CD4-positive, alpha-beta memory T cell (primary cell): ENCODE measurements around the gene ZNF516. TPM values are rescaled to one million over a fixed set of nuclear protein-coding genes. Genes with fewer than 3 reads are reported as not detected.

Experiments
- CTCF ChIA-PET: fragments of 350-600 bp; sonication (Branson Sonifier 250); formaldehyde crosslinking; loops from one replicate; lab custom pipeline; 2021; ENCODE audit warnings: inconsistent platforms; ENCODE audit not compliant: partially characterized antibody; lab: Charles Lee
- POLR2A ChIA-PET: fragments of 350-600 bp; sonication (Branson Sonifier 250); formaldehyde crosslinking; loops from one replicate; lab custom pipeline; 2021; ENCODE audit not compliant: partially characterized antibody; lab: Charles Lee
- DNase-seq, 5 donors: peaks; one replicate each; pipeline versions ENCODE4 v3.0.0 to v3.0.0-alpha.2; 2020 to 2022; ENCODE audit warnings: mixed read lengths in 1 of 5
- H3K27ac ChIP-seq: one replicate; pipeline ENCODE4 v1.7.0; 2013; ENCODE audit warnings: low read depth, low read length
- H3K27me3 ChIP-seq: 2 replicates; pipeline ENCODE4 v1.7.0; 2013; ENCODE audit warnings: mild to moderate bottlenecking, low read length, moderate library complexity; ENCODE audit not compliant: insufficient read depth
- H3K36me3 ChIP-seq: 2 replicates; pipeline ENCODE4 v1.7.0; 2013; ENCODE audit warnings: mild to moderate bottlenecking, low read length, moderate library complexity; ENCODE audit not compliant: insufficient read depth
- H3K4me1 ChIP-seq: 2 replicates; pipeline ENCODE4 v1.7.0; 2013; ENCODE audit warnings: mild to moderate bottlenecking, low read length, moderate library complexity; ENCODE audit not compliant: insufficient read depth
- H3K4me3 ChIP-seq, 2 donors: one replicate each; pipeline ENCODE4 v1.7.0; 2013; ENCODE audit warnings: low read length in 2 of 2, mild to moderate bottlenecking in 1 of 2
- H3K9me3 ChIP-seq, 2 donors: one replicate each; pipeline ENCODE4 v1.7.0; 2013; ENCODE audit warnings: low read length in 2 of 2, control low read depth in 1 of 2; ENCODE audit not compliant: control insufficient read depth in 1 of 2
- H3K27ac Mint-ChIP-seq, 7 donors: one replicate each; pipeline ENCODE4 v1.8.0; 2020 to 2021; ENCODE audit warnings: mixed read lengths in 7 of 7, mild to moderate bottlenecking in 6 of 7, inconsistent platforms in 3 of 7, moderate library complexity in 3 of 7
- H3K27me3 Mint-ChIP-seq, 2 donors: one replicate each; pipeline ENCODE4 v1.8.0; 2020 to 2021; ENCODE audit warnings: mixed read lengths in 2 of 2
- H3K36me3 Mint-ChIP-seq, 2 donors: one replicate each; pipeline ENCODE4 v1.8.0; 2020 to 2021; ENCODE audit warnings: mixed read lengths in 2 of 2, inconsistent platforms in 1 of 2, mild to moderate bottlenecking in 1 of 2
- H3K4me1 Mint-ChIP-seq, 4 donors: one replicate each; pipeline ENCODE4 v1.8.0; 2020 to 2021; ENCODE audit warnings: mixed read lengths in 4 of 4, mild to moderate bottlenecking in 1 of 4
- H3K4me3 Mint-ChIP-seq, 8 donors: one replicate each; pipeline ENCODE4 v1.8.0; 2020 to 2021; ENCODE audit warnings: mixed read lengths in 8 of 8, mild to moderate bottlenecking in 7 of 8, moderate library complexity in 6 of 8, inconsistent platforms in 3 of 8
- H3K9me3 Mint-ChIP-seq, 8 donors: one replicate each; pipeline ENCODE4 v1.8.0; 2020 to 2021; ENCODE audit warnings: mixed read lengths in 8 of 8, mild to moderate bottlenecking in 5 of 8, inconsistent platforms in 3 of 8, moderate library complexity in 1 of 8
- intact Hi-C: fragments of 100-400 bp; cut with micrococcal nuclease; formaldehyde crosslinking; loops from one replicate; pipeline ENCODE4 v1.15.1; 2023
- polyA plus RNA-seq, 2 donors: library from polyadenylated mRNA; unstranded; fragments of 300-500 nt; fragmentation: Illumina TruSeq; gene quantifications; one replicate each; pipeline ENCODE4 v1.2.3, GENCODE V29; 2021
- total RNA-seq, 2 experiments: library from RNA; stranded (reverse); gene quantifications; one replicate each; pipeline ENCODE4 v1.2.3, GENCODE V29; 2021

ZNF516 gene
- total and polyA plus RNA-seq, 4 experiments from 2014 or later, result 0.25 to 9.9 (median 4.9) TPM

GRCh38 chr18:76369791-76370190 lies 125.3 kb downstream of the ZNF516 start:
- H3K4me3 ChIP-seq, result no peak overlapping the region
- Mint-ChIP-seq H3K4me1 (peaks cover 16 to 27% (median 18%) of the 10 kb centered on the region in 4 donors), H3K27ac (peak overlapping the region in 1 of 7 donors; percentile 64), H3K36me3 (no peaks in the 10 kb centered on the region), H3K4me3 (no peak overlapping the region), H3K27me3 (no peaks in the 10 kb centered on the region), H3K9me3 (no peaks in the 10 kb centered on the region)
- H3K27ac ChIP-seq, result no peak overlapping the region
- POLR2A ChIA-PET, result no interaction called here
- H3K27me3 ChIP-seq, result no peaks in the 10 kb centered on the region
- H3K36me3 ChIP-seq, result no peaks in the 10 kb centered on the region
- no peak for DNase-seq
- peaks cover 15% of the 10 kb centered on the region for H3K4me1 ChIP-seq
- CTCF ChIA-PET, result interaction anchor here (0.9 kb wide), 1 partner anchor 29 kb away, joined by 3 read pairs; no protein-coding TSS in a partner anchor
- H3K9me3 ChIP-seq, result no peaks in the 10 kb centered on the region
- intact Hi-C loops, result no loop called here

- POLR2A ChIA-PET, result no interaction called here
- H3K36me3 Mint-ChIP-seq, result no peaks in the 10 kb centered on the region
- H3K27ac ChIP-seq, result no peak overlapping the region
- H3K4me1 Mint-ChIP-seq, result peaks cover 11 to 19% (median 13%) of the 10 kb centered on the region in 4 donors
- no peak overlapping the region for H3K27ac Mint-ChIP-seq
- no peak overlapping the region for H3K4me3 Mint-ChIP-seq
- no peak for DNase-seq
- no peaks in the 10 kb centered on the region for H3K27me3 Mint-ChIP-seq
- no peaks in the 10 kb centered on the region for H3K9me3 Mint-ChIP-seq
- H3K9me3 ChIP-seq, result no peaks in the 10 kb centered on the region
- H3K27me3 ChIP-seq, result no peaks in the 10 kb centered on the region
- H3K36me3 ChIP-seq, result no peaks in the 10 kb centered on the region
- CTCF ChIA-PET, result no interaction called here
- no peak overlapping the region for H3K4me3 ChIP-seq
- intact Hi-C loops, result no loop called here
- H3K4me1 ChIP-seq, result peaks cover 7% of the 10 kb centered on the region
These were observed 126.1 kb downstream of the ZNF516 start for GRCh38 chr18:76368976-76369375.

- Mint-ChIP-seq H3K9me3 (no peaks in the 10 kb centered on the region), H3K4me3 (no peak overlapping the region), H3K36me3 (no peaks in the 10 kb centered on the region), H3K27me3 (peaks cover 0 to 4% of the 10 kb centered on the region in 2 donors), H3K4me1 (peaks cover 6 to 13% (median 9%) of the 10 kb centered on the region in 4 donors), H3K27ac (no peak overlapping the region)
- ChIA-PET POLR2A (no interaction called here), CTCF (interaction anchor here (1.2 kb wide), 1 partner anchor 31 kb away, joined by 5 read pairs; no protein-coding TSS in a partner anchor)
- Histone ChIP-seq H3K4me3 (no peak overlapping the region), H3K36me3 (no peaks in the 10 kb centered on the region), H3K27me3 (no peaks in the 10 kb centered on the region), H3K4me1 (peaks cover under 1% of the 10 kb centered on the region), H3K9me3 (no peaks in the 10 kb centered on the region), H3K27ac (no peak overlapping the region)
- intact Hi-C loops, result no loop called here
- DNase-seq, result no peak
These were observed 126.8 kb downstream of the ZNF516 start for GRCh38 chr18:76368271-76368670.

- Histone ChIP-seq H3K4me3 (no peak overlapping the region), H3K36me3 (no peaks in the 10 kb centered on the region), H3K27ac (no peak overlapping the region), H3K27me3 (no peaks in the 10 kb centered on the region), H3K4me1 (no peaks in the 10 kb centered on the region), H3K9me3 (no peaks in the 10 kb centered on the region)
- H3K27ac Mint-ChIP-seq, result no peak overlapping the region
- ChIA-PET POLR2A (no interaction called here), CTCF (interaction anchor here (1.2 kb wide), 1 partner anchor 31 kb away, joined by 5 read pairs; no protein-coding TSS in a partner anchor)
- H3K4me3 Mint-ChIP-seq, result no peak overlapping the region
- H3K9me3 Mint-ChIP-seq, result no peaks in the 10 kb centered on the region
- intact Hi-C loops, result no loop called here
- H3K27me3 Mint-ChIP-seq, result peaks cover 0 to 4% of the 10 kb centered on the region in 2 donors
- DNase-seq, result no peak
- peaks cover 4 to 10% (median 5%) of the 10 kb centered on the region in 4 donors for H3K4me1 Mint-ChIP-seq
- no peaks in the 10 kb centered on the region for H3K36me3 Mint-ChIP-seq
These were observed 127.6 kb downstream of the ZNF516 start for GRCh38 chr18:76367168-76368125.

GRCh38 chr18:76365561-76365960 lies 129.5 kb downstream of the ZNF516 start:
- Mint-ChIP-seq H3K4me1 (peaks cover 4 to 10% (median 4%) of the 10 kb centered on the region in 4 donors), H3K9me3 (no peaks in the 10 kb centered on the region), H3K27ac (no peak overlapping the region), H3K4me3 (no peak overlapping the region), H3K27me3 (peaks cover 0 to 6% of the 10 kb centered on the region in 2 donors), H3K36me3 (no peaks in the 10 kb centered on the region)
- Histone ChIP-seq H3K27ac (no peak overlapping the region), H3K4me3 (no peak overlapping the region), H3K9me3 (no peaks in the 10 kb centered on the region), H3K36me3 (no peaks in the 10 kb centered on the region), H3K4me1 (no peaks in the 10 kb centered on the region), H3K27me3 (no peaks in the 10 kb centered on the region)
- intact Hi-C loops, result no loop called here
- no peak for DNase-seq
- POLR2A ChIA-PET, result no interaction called here
- CTCF ChIA-PET, result interaction anchor here (2.5 kb wide), 1 partner anchor 17 kb away, joined by 6 read pairs; no protein-coding TSS in a partner anchor

GRCh38 chr18:76364282-76365259 lies 130.5 kb downstream of the ZNF516 start:
- peaks cover 2 to 10% (median 4%) of the 10 kb centered on the region in 4 donors for H3K4me1 Mint-ChIP-seq
- intact Hi-C loops, result no loop called here
- no peak overlapping the region for H3K4me3 Mint-ChIP-seq
- POLR2A ChIA-PET, result no interaction called here
- CTCF ChIA-PET, result interaction anchor here (1.0 to 2.5 kb wide), 2 partner anchors 16 to 34 kb away, joined by 3 to 6 read pairs; no protein-coding TSS in a partner anchor
- peak overlapping the region in 1 of 7 donors; percentile 43 for H3K27ac Mint-ChIP-seq
- no peak overlapping the region for H3K4me3 ChIP-seq
- H3K9me3 ChIP-seq, result no peaks in the 10 kb centered on the region
- no peaks in the 10 kb centered on the region for H3K36me3 Mint-ChIP-seq
- no peaks in the 10 kb centered on the region for H3K27me3 ChIP-seq
- no peaks in the 10 kb centered on the region for H3K36me3 ChIP-seq
- H3K4me1 ChIP-seq, result no peaks in the 10 kb centered on the region
- H3K9me3 Mint-ChIP-seq, result no peaks in the 10 kb centered on the region
- no peak for DNase-seq
- H3K27me3 Mint-ChIP-seq, result peaks cover 2 to 7% of the 10 kb centered on the region in 2 donors
- H3K27ac ChIP-seq, result no peak overlapping the region
